HG02840 (cell line): ENCODE data around the gene ILRUN.
"Not testable (repeated sequence)": the region's sequence is repeated elsewhere in the genome, so short reads cannot be mapped to it uniquely, and the experiment has no call there.

Experiments used
- ATAC-seq: cut with Tn5 transposase; IDR thresholded peaks from one replicate; pipeline ENCODE4 v1.9.1; 2021; ENCODE audit warnings: mild to moderate bottlenecking, moderate library complexity, moderate number of reproducible peaks; ENCODE audit not compliant: unreplicated experiment, low FRiP score

The ILRUN gene

GRCh38 chr6:34696739-34697543 lies at the start of gene ILRUN:
Gene ILRUN (minus strand): TSS chr6:34696767. CDS start chr6:34696603, 164 bp downstream.
- peak; percentile 77 for ATAC-seq

GRCh38 chr6:34745277-34746103 lies 48.9 kb upstream of the ILRUN start:
- ATAC-seq: no peak

DNA sequence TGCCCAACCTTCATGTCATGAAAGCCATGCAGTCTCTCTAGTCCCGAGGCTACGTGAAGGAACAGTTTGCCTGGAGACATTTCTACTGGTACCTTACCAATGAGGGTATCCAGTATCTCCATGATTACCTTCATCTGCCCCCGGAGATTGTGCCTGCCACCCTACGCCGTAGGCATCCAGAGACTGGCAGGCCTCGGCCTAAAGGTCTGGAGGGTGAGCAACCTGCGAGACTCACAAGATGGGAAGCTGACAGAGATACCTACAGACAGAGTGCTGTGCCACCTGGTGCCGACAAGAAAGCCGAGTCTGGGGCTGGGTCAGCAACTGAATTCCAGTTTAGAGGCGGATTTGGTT lies 47.7 kb upstream of the ILRUN start:
- ATAC-seq: not testable (repeated sequence)

DNA sequence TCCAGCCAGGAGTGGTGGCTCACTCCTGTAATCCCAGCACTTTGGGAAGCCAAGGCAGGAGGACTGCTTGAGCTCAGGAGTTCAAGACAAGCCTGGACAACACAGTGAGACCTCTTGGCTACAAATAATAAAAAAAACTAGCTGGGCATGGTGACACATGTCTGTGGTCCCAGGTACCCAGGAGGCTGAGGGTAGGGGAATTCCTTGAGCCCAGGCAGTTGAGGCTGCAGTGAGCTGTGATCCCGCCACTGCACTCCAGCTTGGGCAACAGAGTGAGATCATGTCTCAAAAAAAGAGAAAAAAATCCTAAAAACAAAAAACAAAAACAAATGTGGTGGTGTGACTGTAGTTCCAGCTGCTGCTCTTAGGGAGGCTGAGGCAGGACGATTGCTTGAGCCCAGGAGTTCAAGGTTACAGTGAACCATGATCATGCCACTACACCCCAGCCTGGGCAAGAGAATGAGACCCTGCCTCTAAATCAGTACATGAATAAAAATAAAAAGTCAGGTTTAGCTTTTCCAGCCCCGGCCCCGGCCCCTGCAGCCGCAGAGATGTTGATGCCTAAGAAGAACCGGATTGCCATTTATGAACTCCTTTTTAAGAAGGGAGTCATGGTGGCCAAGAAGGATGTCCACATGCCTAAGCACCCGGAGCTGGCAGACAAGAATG lies 47.2 kb upstream of the ILRUN start:
- ATAC-seq: no peak

GRCh38 chr6:34742094-34742493 lies 45.5 kb upstream of the ILRUN start:
- no peak for ATAC-seq

DNA sequence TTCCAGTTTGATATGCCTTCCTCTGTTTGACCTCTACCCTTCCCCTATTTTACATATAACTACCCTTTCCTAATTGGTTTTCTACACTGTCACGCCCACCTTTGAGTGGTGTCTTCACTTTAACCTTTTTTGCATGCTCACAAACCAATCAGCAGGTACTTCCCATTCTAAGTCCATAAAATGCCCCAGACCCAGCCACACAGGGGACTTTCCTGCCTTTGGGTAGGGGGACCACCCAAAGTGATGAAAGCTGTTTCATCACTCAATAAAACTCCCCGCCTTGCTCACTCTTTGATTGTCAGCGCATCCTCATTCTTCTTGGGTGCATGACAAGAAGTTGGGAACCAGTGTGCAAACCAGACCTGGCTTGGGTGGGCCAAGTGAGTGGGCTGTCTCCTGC lies 40.3 kb upstream of the ILRUN start:
- no peak for ATAC-seq

- no peak for ATAC-seq
Observed at GRCh38 chr6:34731393-34732060, 35.0 kb upstream of the ILRUN start.

DNA sequence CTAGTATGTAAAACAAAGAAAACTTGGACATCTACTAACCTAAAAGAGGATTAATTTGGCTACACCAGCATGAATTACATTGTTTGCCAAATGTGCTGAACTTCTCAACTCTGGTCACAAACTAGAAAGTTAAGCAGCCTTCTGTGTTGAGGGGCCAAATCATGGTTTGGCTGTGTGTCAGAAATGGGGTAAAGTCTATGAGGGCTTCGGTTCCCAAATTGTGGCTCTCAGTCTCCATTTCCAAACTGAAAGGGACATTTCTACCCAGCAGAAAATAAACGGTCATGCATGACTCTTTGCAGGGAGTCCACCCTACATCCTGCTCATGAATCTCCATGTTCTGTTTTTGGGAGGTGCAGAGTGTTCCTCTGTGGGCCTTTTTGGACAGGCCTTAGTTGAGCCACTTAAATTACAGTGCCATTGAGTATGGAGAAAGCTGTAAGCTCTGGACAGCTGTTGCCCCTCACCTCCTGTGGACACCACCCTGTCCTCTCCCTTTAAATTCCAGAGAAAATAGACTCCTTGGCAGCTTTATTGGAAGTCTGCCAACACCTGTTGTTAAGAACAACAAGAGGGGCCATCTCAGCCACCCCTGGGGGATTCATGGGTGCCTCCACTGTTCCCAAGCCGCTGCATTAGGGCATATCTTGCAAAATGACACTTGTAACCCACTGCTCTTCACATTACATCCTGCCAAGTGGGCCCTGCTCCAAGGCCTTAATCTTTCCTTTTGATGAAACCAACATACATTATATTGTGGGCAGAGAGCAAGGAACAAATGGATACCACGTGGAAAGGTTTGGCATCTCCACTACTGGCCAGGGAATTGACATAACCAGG lies 33.3 kb upstream of the ILRUN start:
- no peak for ATAC-seq

- ATAC-seq: no peak
Observed at GRCh38 chr6:34726055-34726454, 29.5 kb upstream of the ILRUN start.

GRCh38 chr6:34723203-34723602 lies 26.6 kb upstream of the ILRUN start:
- ATAC-seq: no peak

GRCh38 chr6:34722451-34722850 lies 25.9 kb upstream of the ILRUN start:
- no peak for ATAC-seq

GRCh38 chr6:34720160-34720559 lies 23.6 kb upstream of the ILRUN start:
- not testable (repeated sequence) for ATAC-seq

GRCh38 chr6:34719646-34720045 lies 23.1 kb upstream of the ILRUN start:
- ATAC-seq: not testable (repeated sequence)

DNA sequence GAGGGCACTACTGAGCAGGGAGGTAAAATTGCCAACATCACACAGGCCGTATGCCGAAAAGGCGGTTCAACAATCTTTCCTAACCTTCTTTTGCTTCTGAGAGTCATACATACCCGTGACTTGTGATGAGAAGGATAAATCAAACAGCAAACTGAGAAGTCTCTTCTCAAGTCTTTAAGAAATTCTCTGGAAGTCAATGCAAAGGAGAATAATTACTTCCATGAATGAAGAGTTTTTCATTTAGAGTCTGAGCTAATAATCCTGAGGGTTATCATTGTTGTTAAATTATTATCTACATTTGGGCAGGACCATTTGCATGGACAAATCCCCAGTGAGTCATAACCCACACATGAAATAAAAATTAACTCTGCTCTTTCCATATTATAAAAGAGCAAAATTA lies 22.4 kb upstream of the ILRUN start:
- ATAC-seq: no peak

GRCh38 chr6:34717466-34717865 lies 20.9 kb upstream of the ILRUN start:
- ATAC-seq: no peak

DNA sequence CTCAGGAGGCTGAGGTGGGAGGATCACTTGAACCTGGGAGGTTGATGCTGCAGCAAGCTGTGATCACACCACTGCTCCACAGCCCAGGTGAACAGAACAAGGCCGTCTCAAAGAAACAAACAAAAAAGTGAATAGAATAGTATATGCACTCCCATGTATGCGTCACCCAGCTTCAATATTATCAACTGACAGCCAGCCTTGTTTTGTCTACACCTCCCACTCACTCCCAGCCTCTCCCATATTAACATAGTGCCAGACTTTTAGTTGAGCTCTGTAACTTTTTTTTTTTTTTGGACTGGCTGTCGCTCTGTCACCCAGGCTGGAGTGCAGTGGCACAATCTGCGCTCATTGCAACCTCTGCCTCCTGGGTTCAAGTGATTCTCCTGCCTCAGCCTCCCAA lies 18.1 kb upstream of the ILRUN start:
- ATAC-seq: no peak

- ATAC-seq: not testable (repeated sequence)
Observed at GRCh38 chr6:34712881-34713280, 16.3 kb upstream of the ILRUN start.

DNA sequence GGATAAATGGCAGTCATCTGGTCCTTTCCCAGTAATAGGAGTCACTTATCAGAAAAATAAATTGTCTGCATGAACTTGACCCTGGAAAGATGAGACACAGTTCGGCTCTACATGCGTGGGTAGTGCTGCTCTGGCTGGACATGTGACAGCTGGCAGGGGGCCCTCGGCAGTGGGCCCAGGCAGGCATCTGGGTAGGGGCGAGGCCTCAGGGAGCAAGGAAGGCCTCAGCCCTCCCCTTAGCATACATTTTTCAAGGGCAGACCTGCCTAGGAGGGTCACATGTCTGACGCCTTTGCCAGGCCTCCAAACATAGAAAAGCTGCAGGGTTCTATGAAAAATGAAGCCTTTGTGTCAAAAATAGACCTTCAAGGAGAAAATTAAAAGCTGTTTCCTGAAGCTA lies 12.8 kb upstream of the ILRUN start:
- no peak for ATAC-seq

DNA sequence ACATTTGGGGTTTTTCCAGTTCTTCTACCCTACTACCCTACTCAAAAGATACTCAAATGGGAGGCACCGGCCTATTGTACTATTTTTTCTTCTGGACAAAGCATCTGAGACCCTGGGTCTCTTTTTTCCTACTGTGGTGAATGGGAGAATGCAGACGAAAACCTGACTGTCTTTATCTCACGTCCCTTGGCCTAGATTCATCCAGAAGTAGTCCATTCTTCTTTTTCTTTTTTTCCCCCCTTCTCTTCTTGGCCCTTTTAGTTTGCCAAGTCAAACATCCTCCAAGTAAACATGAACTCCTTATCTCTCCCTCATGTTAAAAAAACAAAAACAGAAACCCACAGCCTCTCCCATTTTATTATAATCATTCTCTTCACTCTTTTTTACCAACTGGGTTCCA lies 8.7 kb upstream of the ILRUN start:
- no peak for ATAC-seq

GRCh38 chr6:34701199-34701598 lies 4.6 kb upstream of the ILRUN start:
- ATAC-seq: no peak
